ENCODE measurements around the gene PRDX5. TPM values are rescaled to one million over a fixed set of nuclear protein-coding genes. Genes with fewer than 3 reads are reported as not detected.

The PRDX5 gene
- total and polyA plus RNA-seq, 9 of the 15 experiments (the other 6 are each of a cell fraction or from before 2014, with no cell fraction given) = 40.8 to 327 (median 204) TPM

DNA sequence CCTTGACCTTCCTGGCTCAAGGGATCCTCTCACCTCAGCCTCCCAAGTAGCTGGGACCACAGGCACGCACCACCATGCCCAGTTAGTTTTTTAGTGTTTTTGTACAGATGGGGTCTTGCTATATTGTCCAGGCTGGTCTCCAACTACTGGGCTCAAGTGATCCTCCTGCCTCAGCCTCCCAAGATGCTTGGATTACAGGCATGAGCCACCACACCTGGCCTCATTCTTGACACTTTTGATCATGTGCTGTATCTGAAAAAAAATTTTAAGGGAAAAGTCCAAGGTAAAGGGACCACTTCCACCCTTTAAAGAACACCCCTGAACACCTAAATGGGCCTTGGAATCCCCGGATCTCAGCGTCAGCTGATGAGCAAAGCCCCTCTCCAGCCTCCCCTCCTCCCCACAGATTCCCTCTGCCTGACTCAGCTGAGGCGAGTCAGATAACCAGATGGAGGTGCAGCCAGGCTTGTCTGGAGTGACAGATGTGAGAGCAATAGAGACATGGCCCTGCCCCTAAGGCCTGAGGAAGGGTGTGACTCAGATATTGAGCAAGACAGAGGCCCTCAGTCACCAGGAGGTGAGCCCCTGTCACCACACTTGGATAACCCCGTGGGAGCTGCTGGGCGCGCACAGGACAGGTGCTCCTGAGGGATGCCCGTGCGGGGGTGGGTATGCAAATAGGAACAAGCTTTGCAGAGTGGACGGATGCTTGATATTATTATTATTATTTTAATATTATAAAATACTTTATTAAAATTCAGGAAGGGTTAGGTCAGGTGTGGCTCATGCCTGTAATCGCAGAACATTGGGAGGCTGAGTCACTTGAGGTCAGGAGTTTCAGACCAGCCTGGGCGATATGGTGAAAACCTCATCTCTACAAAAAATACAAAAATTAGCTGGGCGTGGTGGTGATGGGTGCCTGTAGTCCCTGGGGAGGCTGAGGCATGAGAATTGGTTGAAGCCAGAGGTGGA, 17.1 kb downstream of the PRDX5 start (continued):
- no peak for TF ChIP-seq CCAR2 (IDR thresholded peaks at IDR 0.05; ENCODE audit: low read depth, low read length)
- TF ChIP-seq ZNF395 (CRISPR knock-in tag; IDR thresholded peaks at IDR 0.05) = peak; percentile 91
- TF ChIP-seq RBBP5 (IDR thresholded peaks at IDR 0.05; ENCODE audit: borderline replicate concordance, insufficient read depth, low read length, poor library complexity, severe bottlenecking) = peak; percentile 50
- TF ChIP-seq PBX2 (CRISPR knock-in tag; IDR thresholded peaks at IDR 0.05; ENCODE audit: low read depth) = peak; percentile 79
- TF ChIP-seq PBX2 (tag; conservative IDR thresholded peaks at IDR 0.05; ENCODE audit: low read depth) = peak; percentile 98
- TF ChIP-seq ZNF512 (tag; IDR thresholded peaks at IDR 0.05) = no peak
- TF ChIP-seq RNF2 (IDR thresholded peaks at IDR 0.05) = peak; percentile 96
- TF ChIP-seq, protein P1, sequence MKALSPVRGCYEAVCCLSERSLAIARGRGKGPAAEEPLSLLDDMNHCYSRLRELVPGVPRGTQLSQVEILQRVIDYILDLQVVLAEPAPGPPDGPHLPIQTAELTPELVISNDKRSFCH (CRISPR knock-in tag; IDR thresholded peaks at IDR 0.05) = no peak
- TF ChIP-seq, protein P1 (tag; IDR thresholded peaks at IDR 0.05) = peak; percentile 43; the same call in 1 of the 2 replicates
- peak; percentile 3 to 49; a peak in 1 of 4 replicates for TF ChIP-seq SIN3A (IDR thresholded peaks at IDR 0.05; ENCODE audit: borderline replicate concordance in 2 of 2, control insufficient read depth in 1 of 2, low read depth in 2 of 2, low read length in 2 of 2)
- TF ChIP-seq CBX2 (IDR thresholded peaks at IDR 0.05; ENCODE audit: insufficient read depth, low read length, poor library complexity, severe bottlenecking) = no peak
- TF ChIP-seq HNRNPUL1 (IDR thresholded peaks at IDR 0.05; ENCODE audit: low read length) = no peak
- no peak for TF ChIP-seq MYBL2 (IDR thresholded peaks at IDR 0.05; ENCODE audit: low read depth)
- TF ChIP-seq MYBL2 (CRISPR knock-in tag; IDR thresholded peaks at IDR 0.05; ENCODE audit: borderline replicate concordance) = no peak
- TF ChIP-seq SETDB1 (IDR thresholded peaks at IDR 0.05; ENCODE audit: low read length) = no peak
- TF ChIP-seq EZH2 (IDR thresholded peaks at IDR 0.05; ENCODE audit: borderline replicate concordance, low read depth, low read length) = no peak
- TF ChIP-seq NCOR1 (IDR thresholded peaks at IDR 0.05) = peak; percentile 99
- no peak for TF ChIP-seq NCOA2 (IDR thresholded peaks at IDR 0.05; ENCODE audit: partially characterized antibody in 2 of 2)
- peak; percentile 91; the same call in 1 of the 2 replicates for TF ChIP-seq ZNF197 (CRISPR knock-in tag; IDR thresholded peaks at IDR 0.05; ENCODE audit: low read depth)
- no peak for TF ChIP-seq ZNF778 (CRISPR knock-in tag; IDR thresholded peaks at IDR 0.05)
- TF ChIP-seq LEF1 (IDR thresholded peaks at IDR 0.05) = peak; percentile 96
